Islet of Langerhans (tissue), 1 donor: ENCODE measurements around the gene PATJ.
"Not testable (repeated sequence)": the region's sequence is repeated elsewhere in the genome, so short reads cannot be mapped to it uniquely, and the experiment has no call there.

ENCODE experiments used
- FAIRE-seq: peaks from one replicate; lab custom pipeline; 2011; peaks lifted over from hg19 to GRCh38; lab: Jason Lieb, UNC

PATJ gene

GRCh38 chr1:61948685-61949084 lies 206.4 kb downstream of the PATJ start:
- not testable (repeated sequence) for FAIRE-seq

- peak; percentile 96 for FAIRE-seq
Measured at GRCh38 chr1:61950418-61950817, 208.1 kb downstream of the PATJ start.

GRCh38 chr1:61951731-61952580 lies 209.7 kb downstream of the PATJ start:
- peak; percentile 60 for FAIRE-seq

GRCh38 chr1:61952675-61953074 lies 210.4 kb downstream of the PATJ start:
- no peak for FAIRE-seq

GRCh38 chr1:61953076-61953789 lies 211.0 kb downstream of the PATJ start:
- no peak for FAIRE-seq

GRCh38 chr1:61953790-61954150 lies 211.5 kb downstream of the PATJ start:
- FAIRE-seq: peak; percentile 36

GRCh38 chr1:61955261-61955660 lies 213.0 kb downstream of the PATJ start:
- no peak for FAIRE-seq

GRCh38 chr1:61956016-61956645 lies 213.9 kb downstream of the PATJ start:
- FAIRE-seq: no peak

- no peak for FAIRE-seq
Measured at GRCh38 chr1:61956784-61957183, 214.5 kb downstream of the PATJ start.

GRCh38 chr1:61961009-61961408 lies 218.7 kb downstream of the PATJ start:
- no peak for FAIRE-seq

GRCh38 chr1:61962631-61963030 lies 220.4 kb downstream of the PATJ start:
- FAIRE-seq: no peak

- not testable (repeated sequence) for FAIRE-seq
Measured at GRCh38 chr1:61966450-61967225, 224.4 kb downstream of the PATJ start.

GRCh38 chr1:61967750-61968149 lies 225.5 kb downstream of the PATJ start:
- no peak for FAIRE-seq

- FAIRE-seq: no peak
Measured at GRCh38 chr1:61968869-61969268, 226.6 kb downstream of the PATJ start.

GRCh38 chr1:61973100-61973837 lies 231.0 kb downstream of the PATJ start:
- FAIRE-seq: no peak

- no peak for FAIRE-seq
Measured at GRCh38 chr1:61975638-61976037, 233.4 kb downstream of the PATJ start.

- no peak for FAIRE-seq
Measured at GRCh38 chr1:61976566-61976965, 234.3 kb downstream of the PATJ start.

- no peak for FAIRE-seq
Measured at GRCh38 chr1:61978796-61979195, 236.5 kb downstream of the PATJ start.

- FAIRE-seq: no peak
Measured at GRCh38 chr1:61979729-61980128, 237.4 kb downstream of the PATJ start.

- no peak for FAIRE-seq
Measured at GRCh38 chr1:61980561-61980960, 238.3 kb downstream of the PATJ start.

GRCh38 chr1:61981870-61982660 lies 239.8 kb downstream of the PATJ start:
- peak; percentile 17 for FAIRE-seq
